Measurements from ENCODE around the gene PNPT1.

DNA sequence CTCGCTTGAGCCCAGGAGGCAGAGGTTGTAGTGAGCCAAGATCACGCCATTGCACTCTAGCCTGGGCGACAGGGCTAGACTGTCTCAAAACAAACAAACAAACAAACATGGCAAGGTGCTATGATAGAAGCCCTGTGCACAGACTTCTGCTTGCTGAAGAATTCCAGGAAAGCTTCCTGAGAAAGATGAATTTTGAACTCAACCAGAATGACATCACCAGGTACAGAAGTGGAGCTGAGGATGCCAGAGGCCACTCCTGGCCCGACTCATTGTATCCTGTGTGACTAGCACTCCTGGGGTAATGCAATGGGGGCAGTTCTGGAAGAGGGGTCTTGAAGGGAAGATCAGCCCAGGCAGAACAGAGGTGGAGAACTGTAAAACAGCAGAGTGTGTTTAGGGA lies 22.0 kb upstream of the PNPT1 start:
- TF ChIP-seq, protein P1, sequence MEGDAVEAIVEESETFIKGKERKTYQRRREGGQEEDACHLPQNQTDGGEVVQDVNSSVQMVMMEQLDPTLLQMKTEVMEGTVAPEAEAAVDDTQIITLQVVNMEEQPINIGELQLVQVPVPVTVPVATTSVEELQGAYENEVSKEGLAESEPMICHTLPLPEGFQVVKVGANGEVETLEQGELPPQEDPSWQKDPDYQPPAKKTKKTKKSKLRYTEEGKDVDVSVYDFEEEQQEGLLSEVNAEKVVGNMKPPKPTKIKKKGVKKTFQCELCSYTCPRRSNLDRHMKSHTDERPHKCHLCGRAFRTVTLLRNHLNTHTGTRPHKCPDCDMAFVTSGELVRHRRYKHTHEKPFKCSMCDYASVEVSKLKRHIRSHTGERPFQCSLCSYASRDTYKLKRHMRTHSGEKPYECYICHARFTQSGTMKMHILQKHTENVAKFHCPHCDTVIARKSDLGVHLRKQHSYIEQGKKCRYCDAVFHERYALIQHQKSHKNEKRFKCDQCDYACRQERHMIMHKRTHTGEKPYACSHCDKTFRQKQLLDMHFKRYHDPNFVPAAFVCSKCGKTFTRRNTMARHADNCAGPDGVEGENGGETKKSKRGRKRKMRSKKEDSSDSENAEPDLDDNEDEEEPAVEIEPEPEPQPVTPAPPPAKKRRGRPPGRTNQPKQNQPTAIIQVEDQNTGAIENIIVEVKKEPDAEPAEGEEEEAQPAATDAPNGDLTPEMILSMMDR (IDR thresholded peaks at IDR 0.05) = no peak
- no peak for TF ChIP-seq POLR2A (IDR thresholded peaks at IDR 0.05)

Data from testis (tissue), 2 donors.